Muscle layer of colon (tissue), 2 donors: ENCODE results near the gene DLG1.

ENCODE experiments used
- H3K27ac ChIP-seq: one replicate; pipeline ENCODE4 v1.7.0; 2013; ENCODE audit warnings: low read depth, mild to moderate bottlenecking, low read length, moderate library complexity
- H3K27me3 ChIP-seq, 2 donors: one replicate each; pipeline ENCODE4 v1.7.0; 2013; ENCODE audit warnings: low read length in 2 of 2, mild to moderate bottlenecking in 2 of 2; ENCODE audit not compliant: insufficient read depth in 2 of 2, control insufficient read depth in 1 of 2
- H3K36me3 ChIP-seq: one replicate; pipeline ENCODE4 v1.7.0; 2013; ENCODE audit warnings: mild to moderate bottlenecking, low read length; ENCODE audit not compliant: insufficient read depth
- H3K4me1 ChIP-seq: one replicate; pipeline ENCODE4 v1.7.0; 2013; ENCODE audit warnings: mild to moderate bottlenecking, low read length; ENCODE audit not compliant: insufficient read depth
- H3K4me3 ChIP-seq, 2 donors: one replicate each; pipeline ENCODE4 v1.7.0; 2013; ENCODE audit warnings: low read length in 2 of 2, low read depth in 1 of 2, mild to moderate bottlenecking in 1 of 2, moderate library complexity in 1 of 2
- H3K9ac ChIP-seq: one replicate; pipeline ENCODE4 v1.7.0; 2013; ENCODE audit warnings: low read length
- H3K9me3 ChIP-seq: one replicate; pipeline ENCODE4 v1.7.0; 2013; ENCODE audit warnings: mild to moderate bottlenecking, low read length
- donor health status: abdominal sarcoma.
- donor health status: Adenocarcinoma of cecum.

DLG1 gene

DNA sequence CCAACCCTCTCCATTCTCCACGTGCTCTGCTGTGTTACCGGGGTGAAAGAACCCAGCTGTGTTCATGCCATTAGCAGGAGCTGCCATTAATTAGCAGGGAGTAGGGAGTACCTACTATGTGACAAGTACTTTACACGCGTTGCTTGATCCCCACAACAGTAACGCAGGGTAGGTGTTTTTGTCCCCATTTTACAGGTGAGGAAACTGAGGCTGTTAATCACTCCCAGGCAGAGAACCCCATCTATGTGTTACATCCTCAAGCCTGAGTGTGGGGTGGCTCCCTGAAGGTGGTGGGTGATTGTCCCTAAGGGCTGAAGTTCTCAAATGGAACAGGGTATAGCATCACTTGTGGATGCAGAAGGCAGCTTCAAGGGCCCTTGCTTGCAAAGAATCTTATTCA lies 291.6 kb downstream of the DLG1 start:
- Histone ChIP-seq H3K36me3 (no peaks in the 10 kb centered on the region), H3K4me1 (peaks cover 5% of the 10 kb centered on the region), H3K9ac (no peak overlapping the region), H3K27me3 (peaks cover 0 to 14% of the 10 kb centered on the region in 2 donors), H3K9me3 (no peaks in the 10 kb centered on the region), H3K27ac (no peak overlapping the region), H3K4me3 (no peak overlapping the region)

DNA sequence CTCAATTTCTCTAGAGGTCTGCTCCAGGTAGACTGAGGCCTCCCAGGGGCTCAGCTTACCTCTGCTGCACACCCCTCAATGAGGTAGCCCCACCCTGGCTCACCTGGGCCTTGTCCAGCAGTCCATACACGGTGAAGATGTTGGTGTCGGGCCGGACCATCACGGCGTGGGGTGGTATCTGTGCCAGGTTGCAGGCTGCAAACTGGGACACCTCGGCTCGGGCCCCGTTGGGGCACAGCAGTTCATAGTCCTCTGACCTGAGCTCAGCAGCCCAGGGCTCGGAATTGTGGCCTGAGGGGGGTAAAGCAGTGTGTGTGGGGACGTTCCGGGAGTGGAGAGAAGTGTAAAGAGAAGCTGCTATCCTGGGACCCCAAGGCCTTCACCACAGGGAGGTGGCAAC lies 292.0 kb downstream of the DLG1 start:
- Histone ChIP-seq H3K9ac (no peak overlapping the region), H3K27me3 (peaks cover 0 to 14% of the 10 kb centered on the region in 2 donors), H3K4me1 (peaks cover 5% of the 10 kb centered on the region), H3K27ac (no peak overlapping the region), H3K9me3 (no peaks in the 10 kb centered on the region), H3K36me3 (no peaks in the 10 kb centered on the region), H3K4me3 (no peak overlapping the region)

DNA sequence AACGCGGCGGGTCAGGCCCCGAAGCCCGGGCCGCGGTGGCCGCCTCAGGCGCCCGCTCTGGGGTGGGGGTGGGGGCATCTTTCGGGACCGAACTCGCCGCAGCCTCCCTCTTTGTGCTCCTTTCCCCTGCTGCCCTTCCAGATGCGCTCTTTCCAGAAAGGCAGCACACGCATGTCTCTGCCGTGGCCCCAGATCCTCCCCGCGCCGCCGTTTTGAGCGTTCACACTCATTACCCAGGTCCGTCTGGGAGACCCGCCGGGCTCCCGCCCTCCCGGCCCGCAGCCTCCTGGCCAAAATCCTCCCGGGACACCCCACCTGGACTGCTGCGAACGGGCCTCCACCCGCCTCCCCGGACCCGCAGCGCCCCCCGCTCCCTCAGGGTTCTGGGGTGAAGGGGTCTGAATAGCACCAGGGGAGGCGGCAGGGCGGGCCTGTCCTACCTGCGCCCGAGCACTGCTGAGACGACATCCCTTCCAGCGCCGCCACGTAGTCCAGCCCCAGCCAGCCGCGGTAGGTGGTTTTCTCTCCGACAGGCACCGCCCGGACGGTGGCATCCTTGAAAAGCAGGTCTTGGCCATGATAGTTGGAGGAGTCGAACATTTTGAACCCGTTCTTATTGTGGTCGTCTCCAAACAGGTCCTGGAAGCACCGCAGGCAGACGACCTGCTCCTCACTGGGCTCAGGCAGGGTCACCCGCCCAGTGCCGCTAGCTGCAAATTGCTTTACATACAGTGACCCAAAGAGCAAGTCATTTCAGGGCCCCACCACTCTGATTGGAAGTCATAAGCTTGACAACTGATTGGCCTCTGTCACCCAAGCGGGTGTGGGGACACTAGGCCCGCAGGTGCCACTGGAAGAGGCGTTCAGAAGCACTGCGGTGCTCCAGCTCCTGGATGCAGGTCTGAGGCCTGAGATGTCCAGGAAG lies 294.7 kb downstream of the DLG1 start:
- Histone ChIP-seq H3K4me3 (peak overlapping the region; percentile 21 to 55), H3K4me1 (peaks cover 5% of the 10 kb centered on the region), H3K27me3 (no peaks in the 10 kb centered on the region), H3K9ac (no peak overlapping the region), H3K27ac (peak overlapping the region; percentile 32), H3K36me3 (no peaks in the 10 kb centered on the region), H3K9me3 (no peaks in the 10 kb centered on the region)

DNA sequence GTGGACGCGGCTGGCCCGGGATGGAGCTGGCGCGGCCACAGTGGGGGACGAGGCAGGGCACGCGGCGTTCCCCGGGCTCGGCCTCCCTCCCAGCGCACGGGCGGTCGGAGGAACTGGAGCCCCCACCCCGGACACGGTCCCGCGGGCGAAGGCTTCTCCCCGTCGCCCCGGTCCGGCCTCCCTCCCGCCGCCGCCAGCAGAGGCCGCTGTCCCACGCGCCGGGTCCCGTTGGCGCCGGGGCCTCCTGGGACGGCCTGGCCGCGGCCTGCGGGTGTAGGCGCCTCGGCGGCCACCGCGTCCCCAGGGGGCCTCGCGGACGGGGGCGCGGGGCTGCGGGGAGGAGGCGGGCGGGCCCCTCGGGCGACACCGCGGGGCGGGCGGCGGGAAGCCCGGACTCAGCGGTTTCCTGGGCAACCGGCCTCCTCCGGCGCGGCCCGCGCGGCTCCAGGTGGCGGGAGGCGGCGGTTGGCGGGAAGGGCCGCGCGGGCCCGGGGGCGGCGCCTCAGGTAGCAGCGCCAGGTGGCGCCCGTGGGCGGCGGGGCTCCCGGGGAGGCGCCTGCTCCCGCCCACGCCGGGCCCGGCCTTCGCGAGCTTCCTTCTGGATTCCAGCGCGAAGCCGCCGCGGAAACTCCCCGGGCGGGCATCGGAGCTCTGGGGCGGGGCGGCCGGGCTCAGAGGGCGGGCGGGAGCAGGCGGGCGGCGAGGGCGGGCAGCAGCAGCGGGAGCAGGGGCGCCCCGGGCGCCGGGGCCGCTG lies 295.5 kb downstream of the DLG1 start:
- Histone ChIP-seq H3K9me3 (no peaks in the 10 kb centered on the region), H3K4me1 (peaks cover 5% of the 10 kb centered on the region), H3K4me3 (peak overlapping the region; percentile 46 to 47), H3K36me3 (no peaks in the 10 kb centered on the region), H3K9ac (no peak overlapping the region), H3K27me3 (no peaks in the 10 kb centered on the region), H3K27ac (peak overlapping the region; percentile 81)

DNA sequence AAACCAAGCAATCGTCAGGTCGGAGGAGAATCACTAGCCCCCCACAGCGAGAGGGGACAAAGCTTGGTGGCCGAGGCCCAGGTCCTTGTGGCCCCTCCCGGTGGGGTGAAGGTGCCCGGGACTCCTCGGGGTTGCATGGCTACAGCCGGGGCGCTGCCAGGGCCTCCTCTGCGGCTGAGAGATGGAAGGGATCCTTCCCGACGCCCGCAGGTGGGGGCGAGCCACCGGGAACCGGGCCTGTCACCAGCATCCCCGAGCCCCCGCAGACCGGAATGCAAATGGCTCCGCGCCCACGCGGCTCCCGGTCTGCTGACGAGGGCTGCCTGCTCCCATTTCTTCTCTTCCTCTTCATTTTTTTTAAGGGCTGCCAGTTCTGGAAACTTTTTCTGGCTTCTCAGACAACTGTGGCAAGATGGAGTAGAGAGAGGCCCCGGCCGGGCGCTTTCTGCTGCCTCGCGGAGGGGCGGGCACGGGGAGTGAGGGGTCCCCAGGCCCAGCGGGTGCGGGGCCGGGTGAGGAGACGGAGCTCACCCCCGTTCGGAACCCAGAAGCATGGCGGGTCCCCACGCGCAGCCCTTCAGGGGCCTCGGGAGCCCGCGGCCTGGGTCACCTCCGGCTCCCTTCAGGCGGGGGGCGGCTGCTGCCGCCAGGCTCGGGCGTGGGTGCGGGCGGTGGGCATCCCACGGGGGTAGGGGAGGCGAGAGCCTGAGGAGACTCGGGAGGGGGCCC lies 296.3 kb downstream of the DLG1 start:
- Histone ChIP-seq H3K9me3 (no peaks in the 10 kb centered on the region), H3K9ac (no peak overlapping the region), H3K36me3 (no peaks in the 10 kb centered on the region), H3K4me3 (peak overlapping the region; percentile 46 to 47), H3K27me3 (no peaks in the 10 kb centered on the region), H3K27ac (peak overlapping the region; percentile 81), H3K4me1 (peaks cover 5% of the 10 kb centered on the region)

DNA sequence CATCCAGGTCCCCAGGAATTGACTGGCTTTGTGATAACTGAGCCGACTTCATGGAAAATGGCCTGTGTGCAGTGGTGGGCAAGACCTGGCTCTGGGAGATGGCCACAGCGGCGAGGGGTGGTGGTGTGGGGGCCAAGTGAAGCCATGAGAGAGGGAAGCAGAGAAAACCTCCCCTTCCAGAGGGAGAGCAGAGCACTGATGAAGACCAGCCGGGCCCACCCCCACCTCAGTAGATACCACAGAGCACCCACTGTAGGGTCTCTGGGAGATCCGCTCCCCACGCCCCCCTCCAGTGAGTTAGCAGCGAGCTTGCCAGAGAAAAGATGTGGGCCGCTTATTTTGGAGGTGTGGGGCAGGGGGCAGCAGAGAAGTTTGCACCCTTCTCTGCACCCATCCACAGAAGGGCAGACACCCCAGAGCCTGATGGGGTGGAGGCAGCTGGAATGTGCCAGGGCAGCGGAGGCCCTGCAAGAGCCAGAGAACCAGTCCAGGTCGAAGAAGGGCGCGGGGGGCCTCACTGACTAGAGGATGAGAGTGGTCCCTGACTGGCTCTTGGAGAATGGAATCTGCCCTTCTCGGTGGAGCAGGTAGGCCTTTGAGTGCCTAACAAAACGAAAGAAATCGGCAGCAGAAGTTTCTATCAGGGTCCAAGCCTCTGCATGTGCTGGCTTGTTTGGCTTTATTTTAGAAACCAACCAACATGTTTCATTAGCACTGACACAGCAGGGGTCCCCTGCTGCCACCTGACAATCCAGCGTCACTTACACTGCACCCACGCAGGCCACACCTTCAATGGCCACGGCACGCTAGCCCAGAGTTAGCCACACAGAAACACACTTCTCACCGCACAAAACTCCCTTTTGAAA lies 297.1 kb downstream of the DLG1 start:
- no peak overlapping the region for H3K9ac ChIP-seq

DNA sequence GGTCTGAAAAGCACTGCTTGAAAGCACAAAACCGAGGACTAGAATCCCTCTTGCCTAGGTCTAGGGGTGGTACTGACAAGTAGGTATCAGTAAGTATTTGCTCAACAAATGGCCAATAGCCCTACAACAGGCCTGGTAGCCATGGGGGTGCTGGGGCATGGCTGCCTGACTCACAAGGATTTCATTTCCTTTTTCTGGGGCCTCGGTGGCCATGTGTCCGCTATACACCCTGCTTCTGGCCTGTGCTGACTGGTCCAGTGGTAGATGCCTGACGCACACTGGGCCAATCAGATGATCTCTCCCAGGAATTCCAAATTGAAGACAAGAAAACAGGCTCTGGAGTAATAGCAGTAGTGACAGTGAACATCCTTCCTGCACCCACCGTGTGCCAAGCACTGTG lies 298.2 kb downstream of the DLG1 start:
- Histone ChIP-seq H3K36me3 (no peaks in the 10 kb centered on the region), H3K9ac (no peak overlapping the region), H3K27me3 (no peaks in the 10 kb centered on the region), H3K27ac (no peak overlapping the region), H3K4me1 (peaks cover 5% of the 10 kb centered on the region), H3K9me3 (no peaks in the 10 kb centered on the region), H3K4me3 (no peak overlapping the region)

More for the DNA sequence above, 297.1 kb downstream of the DLG1 start:
- Histone ChIP-seq H3K27ac (no peak overlapping the region), H3K9me3 (no peaks in the 10 kb centered on the region), H3K4me3 (no peak overlapping the region), H3K36me3 (no peaks in the 10 kb centered on the region), H3K4me1 (peaks cover 5% of the 10 kb centered on the region), H3K27me3 (no peaks in the 10 kb centered on the region)

DNA sequence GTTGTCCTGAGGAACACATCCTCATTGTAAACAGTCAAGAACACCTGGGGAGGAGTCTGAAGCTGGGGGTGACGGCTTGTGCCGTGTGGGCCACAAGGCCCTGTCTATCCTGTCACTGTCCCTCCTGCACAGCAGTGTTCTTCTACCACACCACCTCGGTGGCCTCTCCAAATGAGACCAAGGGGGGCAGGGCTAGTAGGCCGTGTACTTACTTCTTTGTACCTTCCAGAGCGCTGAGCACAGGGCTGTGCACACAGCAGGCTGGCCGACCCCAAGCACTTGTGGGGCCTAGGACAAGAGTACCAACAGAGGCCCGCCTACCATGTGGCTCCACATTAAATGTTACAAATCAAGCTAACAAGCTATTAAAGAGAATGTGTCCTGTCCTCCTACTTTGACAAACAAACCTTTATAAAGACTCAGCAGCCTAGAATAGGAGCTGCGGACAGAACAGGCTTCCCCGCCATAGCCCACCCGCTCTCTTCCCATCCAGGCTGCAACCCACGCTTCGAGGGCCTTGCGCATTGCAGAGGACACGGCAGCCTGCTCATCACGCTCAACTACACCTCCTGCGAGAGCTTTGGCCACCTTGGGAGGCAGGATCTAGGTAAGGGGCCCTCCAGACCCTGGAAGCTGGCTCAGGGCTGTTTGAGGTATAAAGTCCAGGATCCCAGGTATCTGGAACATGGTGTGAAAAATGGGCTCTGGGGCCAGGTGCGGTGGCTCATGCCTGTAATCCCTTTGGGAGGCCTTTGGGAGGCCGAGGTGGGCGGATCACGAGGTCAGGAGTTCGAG lies 299.2 kb downstream of the DLG1 start:
- Histone ChIP-seq H3K27me3 (no peaks in the 10 kb centered on the region), H3K36me3 (no peaks in the 10 kb centered on the region), H3K4me3 (no peak overlapping the region), H3K9me3 (no peaks in the 10 kb centered on the region), H3K27ac (no peak overlapping the region), H3K9ac (no peak overlapping the region), H3K4me1 (peaks cover 4% of the 10 kb centered on the region)

DNA sequence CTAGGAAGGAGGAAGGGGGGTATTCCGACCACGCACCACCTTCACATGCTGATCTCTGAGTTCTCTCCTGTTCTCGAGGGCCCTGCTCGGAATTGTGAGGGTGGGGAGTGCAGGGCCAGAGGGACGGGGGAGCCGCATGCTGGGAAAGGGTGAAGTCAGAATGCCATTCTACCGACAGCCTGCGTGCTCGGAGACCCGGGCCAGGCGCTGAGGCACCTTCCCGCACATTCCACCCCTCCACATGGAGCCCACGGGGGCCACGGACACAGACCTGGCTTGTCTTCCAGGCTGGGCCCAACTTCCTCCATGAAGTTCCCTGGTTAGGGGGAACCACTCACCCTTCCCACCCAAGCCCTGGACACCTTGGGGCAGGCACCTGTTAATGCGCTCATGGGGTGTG lies 301.1 kb downstream of the DLG1 start:
- Histone ChIP-seq H3K27ac (no peak overlapping the region), H3K36me3 (no peaks in the 10 kb centered on the region), H3K9me3 (no peaks in the 10 kb centered on the region), H3K9ac (no peak overlapping the region), H3K27me3 (no peaks in the 10 kb centered on the region), H3K4me3 (no peak overlapping the region), H3K4me1 (no peaks in the 10 kb centered on the region)
